Ovary (tissue), 3 donors: ENCODE measurements around the gene BMERB1.

Source experiments
- CTCF ChIP-seq, 3 donors: fragments of 450-650 bp in 2 of 3; fragments of 200-600 bp in 1 of 3; IDR thresholded peaks; one replicate each; pipeline versions ENCODE4 v1.5.1 to v1.8.0; 2016 to 2022; ENCODE audit warnings: antibody characterized with exemption in 3 of 3, mild to moderate bottlenecking in 1 of 3
- POLR2A ChIP-seq: fragments of 450-650 bp; IDR thresholded peaks from one replicate; pipeline ENCODE4 v1.6.1; 2017; ENCODE audit warnings: antibody characterized with exemption, mild to moderate bottlenecking, moderate library complexity
- donor health status: DM: no; HTN: no; CAD: no.

DNA sequence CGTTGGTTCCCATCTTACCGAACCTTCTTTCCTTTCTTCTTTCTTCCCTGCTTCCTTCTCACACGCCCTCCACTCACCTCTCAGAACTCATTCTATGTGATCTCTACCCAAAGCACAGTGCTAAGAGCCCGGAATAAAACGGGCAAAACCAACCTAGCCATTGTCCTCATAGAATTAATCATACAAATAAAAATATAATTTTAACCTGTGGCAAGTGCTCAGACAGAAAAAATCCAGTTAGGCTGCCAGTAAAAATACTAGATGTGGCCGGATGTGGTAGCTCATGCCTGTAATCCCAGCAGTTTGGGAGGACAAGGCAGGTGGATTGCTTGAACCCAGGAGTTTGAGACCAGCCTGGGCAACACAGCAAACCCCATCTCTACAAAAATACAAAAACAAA is 27.0 kb downstream of the BMERB1 start:
- TF ChIP-seq POLR2A (no peak), CTCF (IDR thresholded peaks at IDR 0.05) (no peak)
